ENCODE results near the gene SYDE1. TPM values are rescaled to one million over a fixed set of nuclear protein-coding genes. Genes with fewer than 3 reads are reported as not detected.

SYDE1 gene
- polyA plus RNA-seq, 1 donor from 2014 or later: not detected

DNA sequence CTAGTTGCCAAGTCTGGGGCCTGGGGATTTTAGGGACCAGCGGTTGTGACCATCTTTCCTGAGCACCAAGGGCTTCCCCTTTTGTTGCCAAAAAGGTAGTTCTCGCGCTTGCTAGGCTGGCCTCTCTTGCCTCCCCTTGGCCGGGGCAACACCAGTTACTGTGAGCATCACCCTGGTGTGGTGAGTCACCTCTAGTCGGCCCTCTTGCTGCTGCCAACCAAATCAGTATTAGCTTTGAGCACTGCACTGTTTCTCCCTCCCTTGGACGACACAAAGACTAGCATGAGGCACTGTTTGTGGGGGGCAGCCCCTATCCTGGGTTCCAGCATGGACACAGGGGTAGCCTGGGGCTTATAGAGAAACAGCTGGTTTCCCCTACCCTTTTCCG is 6.9 kb downstream of the SYDE1 start:
- H3K9me2 ChIP-seq (ENCODE audit: insufficient read depth, low read length): no peaks in the 10 kb centered on the region
- no peaks in the 10 kb centered on the region for H4K20me1 ChIP-seq (ENCODE audit: insufficient read depth)
- TF ChIP-seq SMC3 (conservative IDR thresholded peaks at IDR 0.05; ENCODE audit: poor library complexity) (no peak), POLR2AphosphoS5 (IDR thresholded peaks at IDR 0.05) (no peak), MXI1 (conservative IDR thresholded peaks at IDR 0.05; ENCODE audit: poor library complexity, severe bottlenecking) (no peak), TAF1 (IDR thresholded peaks at IDR 0.05; ENCODE audit: low read depth) (no peak), RAD21 (conservative IDR thresholded peaks at IDR 0.05) (no peak), EP300 (conservative IDR thresholded peaks at IDR 0.05; ENCODE audit: poor library complexity, severe bottlenecking) (no peak), EZH2 (IDR thresholded peaks at IDR 0.05; ENCODE audit: borderline replicate concordance, insufficient read depth, low read length, poor library complexity, severe bottlenecking) (no peak)
- TF ChIP-seq, protein P1, sequence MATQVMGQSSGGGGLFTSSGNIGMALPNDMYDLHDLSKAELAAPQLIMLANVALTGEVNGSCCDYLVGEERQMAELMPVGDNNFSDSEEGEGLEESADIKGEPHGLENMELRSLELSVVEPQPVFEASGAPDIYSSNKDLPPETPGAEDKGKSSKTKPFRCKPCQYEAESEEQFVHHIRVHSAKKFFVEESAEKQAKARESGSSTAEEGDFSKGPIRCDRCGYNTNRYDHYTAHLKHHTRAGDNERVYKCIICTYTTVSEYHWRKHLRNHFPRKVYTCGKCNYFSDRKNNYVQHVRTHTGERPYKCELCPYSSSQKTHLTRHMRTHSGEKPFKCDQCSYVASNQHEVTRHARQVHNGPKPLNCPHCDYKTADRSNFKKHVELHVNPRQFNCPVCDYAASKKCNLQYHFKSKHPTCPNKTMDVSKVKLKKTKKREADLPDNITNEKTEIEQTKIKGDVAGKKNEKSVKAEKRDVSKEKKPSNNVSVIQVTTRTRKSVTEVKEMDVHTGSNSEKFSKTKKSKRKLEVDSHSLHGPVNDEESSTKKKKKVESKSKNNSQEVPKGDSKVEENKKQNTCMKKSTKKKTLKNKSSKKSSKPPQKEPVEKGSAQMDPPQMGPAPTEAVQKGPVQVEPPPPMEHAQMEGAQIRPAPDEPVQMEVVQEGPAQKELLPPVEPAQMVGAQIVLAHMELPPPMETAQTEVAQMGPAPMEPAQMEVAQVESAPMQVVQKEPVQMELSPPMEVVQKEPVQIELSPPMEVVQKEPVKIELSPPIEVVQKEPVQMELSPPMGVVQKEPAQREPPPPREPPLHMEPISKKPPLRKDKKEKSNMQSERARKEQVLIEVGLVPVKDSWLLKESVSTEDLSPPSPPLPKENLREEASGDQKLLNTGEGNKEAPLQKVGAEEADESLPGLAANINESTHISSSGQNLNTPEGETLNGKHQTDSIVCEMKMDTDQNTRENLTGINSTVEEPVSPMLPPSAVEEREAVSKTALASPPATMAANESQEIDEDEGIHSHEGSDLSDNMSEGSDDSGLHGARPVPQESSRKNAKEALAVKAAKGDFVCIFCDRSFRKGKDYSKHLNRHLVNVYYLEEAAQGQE (IDR thresholded peaks at IDR 0.05; ENCODE audit: borderline replicate concordance): no peak
- TF ChIP-seq, protein P2, sequence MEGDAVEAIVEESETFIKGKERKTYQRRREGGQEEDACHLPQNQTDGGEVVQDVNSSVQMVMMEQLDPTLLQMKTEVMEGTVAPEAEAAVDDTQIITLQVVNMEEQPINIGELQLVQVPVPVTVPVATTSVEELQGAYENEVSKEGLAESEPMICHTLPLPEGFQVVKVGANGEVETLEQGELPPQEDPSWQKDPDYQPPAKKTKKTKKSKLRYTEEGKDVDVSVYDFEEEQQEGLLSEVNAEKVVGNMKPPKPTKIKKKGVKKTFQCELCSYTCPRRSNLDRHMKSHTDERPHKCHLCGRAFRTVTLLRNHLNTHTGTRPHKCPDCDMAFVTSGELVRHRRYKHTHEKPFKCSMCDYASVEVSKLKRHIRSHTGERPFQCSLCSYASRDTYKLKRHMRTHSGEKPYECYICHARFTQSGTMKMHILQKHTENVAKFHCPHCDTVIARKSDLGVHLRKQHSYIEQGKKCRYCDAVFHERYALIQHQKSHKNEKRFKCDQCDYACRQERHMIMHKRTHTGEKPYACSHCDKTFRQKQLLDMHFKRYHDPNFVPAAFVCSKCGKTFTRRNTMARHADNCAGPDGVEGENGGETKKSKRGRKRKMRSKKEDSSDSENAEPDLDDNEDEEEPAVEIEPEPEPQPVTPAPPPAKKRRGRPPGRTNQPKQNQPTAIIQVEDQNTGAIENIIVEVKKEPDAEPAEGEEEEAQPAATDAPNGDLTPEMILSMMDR (IDR thresholded peaks at IDR 0.05; ENCODE audit: poor library complexity, severe bottlenecking): no peak
- peaks cover 5% of the 10 kb centered on the region for H3K36me3 ChIP-seq (ENCODE audit: insufficient read depth, low read length)
- H3K4me3 ChIP-seq (ENCODE audit: low read length): no peak overlapping the region
- H3F3A ChIP-seq (ENCODE audit: insufficient read depth, low read length, poor library complexity, severe bottlenecking): no peaks in the 10 kb centered on the region
- H3K79me2 ChIP-seq (replicated peaks; ENCODE audit: insufficient read depth, low read length): no peaks in the 10 kb centered on the region
- H3K27me3 ChIP-seq (ENCODE audit: insufficient read depth, low read depth, low read length): no peaks in the 10 kb centered on the region
- no peaks in the 10 kb centered on the region for H3K9me3 ChIP-seq (ENCODE audit: low read length)
- no peak overlapping the region for H2AFZ ChIP-seq (ENCODE audit: low read depth, low read length)
- H3K9ac ChIP-seq (ENCODE audit: low read length): no peak overlapping the region
- no peak overlapping the region for H3K27ac ChIP-seq (ENCODE audit: low read length)
- H3K4me2 ChIP-seq (ENCODE audit: low read length): no peak overlapping the region

DNA sequence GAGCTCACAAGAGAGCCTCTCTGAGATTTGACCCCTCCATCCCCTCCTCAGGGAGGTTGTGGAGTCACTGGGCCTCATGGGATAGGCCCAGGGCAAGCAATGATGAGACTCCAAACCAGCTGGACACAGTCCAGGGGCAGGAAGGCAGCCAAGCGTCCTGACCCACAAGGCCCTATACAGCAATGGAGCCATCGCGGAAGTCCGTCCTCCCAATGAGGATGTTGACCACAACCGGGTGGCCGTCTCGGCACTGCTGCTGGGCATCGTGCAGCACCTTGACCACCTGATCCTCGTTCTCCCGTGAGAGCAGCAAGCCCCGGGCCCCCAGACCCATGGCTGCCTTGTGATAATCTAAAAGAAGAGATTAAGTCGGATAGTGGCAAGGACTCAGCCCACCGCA is 7.9 kb downstream of the SYDE1 start:
- H3K27ac ChIP-seq (ENCODE audit: low read length): no peak overlapping the region
- H3K27me3 ChIP-seq (ENCODE audit: insufficient read depth, low read depth, low read length): no peaks in the 10 kb centered on the region
- H3K4me3 ChIP-seq (ENCODE audit: low read length): no peak overlapping the region
- no peak overlapping the region for H3K4me2 ChIP-seq (ENCODE audit: low read length)
- TF ChIP-seq MXI1 (conservative IDR thresholded peaks at IDR 0.05; ENCODE audit: poor library complexity, severe bottlenecking) (no peak), EZH2 (IDR thresholded peaks at IDR 0.05; ENCODE audit: borderline replicate concordance, insufficient read depth, low read length, poor library complexity, severe bottlenecking) (no peak), RAD21 (conservative IDR thresholded peaks at IDR 0.05) (no peak), SMC3 (conservative IDR thresholded peaks at IDR 0.05; ENCODE audit: poor library complexity) (no peak), POLR2AphosphoS5 (IDR thresholded peaks at IDR 0.05) (no peak), TAF1 (IDR thresholded peaks at IDR 0.05; ENCODE audit: low read depth) (no peak), EP300 (conservative IDR thresholded peaks at IDR 0.05; ENCODE audit: poor library complexity, severe bottlenecking) (no peak)
- TF ChIP-seq, protein P1 (IDR thresholded peaks at IDR 0.05; ENCODE audit: borderline replicate concordance): no peak
- TF ChIP-seq, protein P2 (IDR thresholded peaks at IDR 0.05; ENCODE audit: poor library complexity, severe bottlenecking): no peak
- H3K9me2 ChIP-seq (ENCODE audit: insufficient read depth, low read length): no peaks in the 10 kb centered on the region
- no peaks in the 10 kb centered on the region for H4K20me1 ChIP-seq (ENCODE audit: insufficient read depth)
- no peak overlapping the region for H2AFZ ChIP-seq (ENCODE audit: low read depth, low read length)
- H3K79me2 ChIP-seq (replicated peaks; ENCODE audit: insufficient read depth, low read length): no peaks in the 10 kb centered on the region
- peaks cover 5% of the 10 kb centered on the region for H3K36me3 ChIP-seq (ENCODE audit: insufficient read depth, low read length)
- no peak overlapping the region for H3K9ac ChIP-seq (ENCODE audit: low read length)
- H3F3A ChIP-seq (ENCODE audit: insufficient read depth, low read length, poor library complexity, severe bottlenecking): no peaks in the 10 kb centered on the region
- no peaks in the 10 kb centered on the region for H3K9me3 ChIP-seq (ENCODE audit: low read length)

Data from neural cell (in vitro differentiated cells).